Naive thymus-derived CD4-positive, alpha-beta T cell (primary cell): ENCODE results near the gene UBXN1. TPM values are rescaled to one million over a fixed set of nuclear protein-coding genes. Genes with fewer than 3 reads are reported as not detected.

Experiments
- ATAC-seq: fragments of 150-1000 bp; cut with Tn5 transposase; 2 replicates; pipeline ENCODE4 v1.10.0; 2021; ENCODE audit warnings: mild to moderate bottlenecking, moderate library complexity
- CTCF ChIA-PET: fragments of 350-600 bp; sonication (Branson Sonifier 250); formaldehyde crosslinking; loops from one replicate; lab custom pipeline; 2021; ENCODE audit warnings: antibody characterized with exemption; lab: Charles Lee
- POLR2A ChIA-PET: fragments of 350-600 bp; sonication (Branson Sonifier 250); formaldehyde crosslinking; loops from one replicate; lab custom pipeline; 2021; ENCODE audit warnings: antibody characterized with exemption, inconsistent platforms; lab: Charles Lee
- DNase-seq, 9 donors: peaks; one replicate each; pipeline versions ENCODE4 v3.0.0 to v3.0.0-alpha.2; 2020 to 2022; ENCODE audit warnings: mixed read lengths in 1 of 9
- H3K27ac ChIP-seq: one replicate; pipeline ENCODE4 v1.7.0; 2013; ENCODE audit warnings: mild to moderate bottlenecking, low read depth, low read length, moderate library complexity
- H3K27me3 ChIP-seq, 2 donors: one replicate each; pipeline ENCODE4 v1.7.0; 2013; ENCODE audit warnings: low read length in 2 of 2, mild to moderate bottlenecking in 2 of 2, moderate library complexity in 2 of 2; ENCODE audit not compliant: control insufficient read depth in 2 of 2, insufficient read depth in 2 of 2
- H3K36me3 ChIP-seq, 3 experiments: 1 replicate in 2 of 3; 2 replicates in 1 of 3; pipeline ENCODE4 v1.7.0; 2013; ENCODE audit warnings: low read length in 3 of 3, mild to moderate bottlenecking in 3 of 3, moderate library complexity in 1 of 3; ENCODE audit not compliant: insufficient read depth in 3 of 3, control insufficient read depth in 2 of 3
- H3K4me1 ChIP-seq, 2 donors: one replicate each; pipeline ENCODE4 v1.7.0; 2013; ENCODE audit warnings: low read length in 2 of 2, mild to moderate bottlenecking in 2 of 2, moderate library complexity in 1 of 2; ENCODE audit not compliant: control insufficient read depth in 2 of 2, insufficient read depth in 2 of 2
- H3K4me3 ChIP-seq: 2 replicates; pipeline ENCODE4 v1.7.0; 2013; ENCODE audit warnings: mild to moderate bottlenecking, low read length
- H3K9me3 ChIP-seq, 3 experiments: 1 replicate in 2 of 3; 2 replicates in 1 of 3; pipeline ENCODE4 v1.7.0; 2013; ENCODE audit warnings: low read length in 3 of 3; ENCODE audit not compliant: control insufficient read depth in 2 of 3
- H3K27ac Mint-ChIP-seq, 9 donors: one replicate each; pipeline ENCODE4 v1.8.0; 2020 to 2022; ENCODE audit warnings: mixed read lengths in 9 of 9, mild to moderate bottlenecking in 8 of 9, moderate library complexity in 5 of 9, inconsistent platforms in 2 of 9
- H3K27me3 Mint-ChIP-seq, 5 donors: one replicate each; pipeline ENCODE4 v1.8.0; 2021 to 2022; ENCODE audit warnings: mixed read lengths in 5 of 5, mild to moderate bottlenecking in 1 of 5
- H3K36me3 Mint-ChIP-seq, 5 donors: one replicate each; pipeline ENCODE4 v1.8.0; 2020 to 2022; ENCODE audit warnings: mixed read lengths in 5 of 5, mild to moderate bottlenecking in 3 of 5, inconsistent platforms in 1 of 5
- H3K4me1 Mint-ChIP-seq, 7 donors: one replicate each; pipeline ENCODE4 v1.8.0; 2020 to 2022; ENCODE audit warnings: mixed read lengths in 7 of 7, mild to moderate bottlenecking in 3 of 7, inconsistent platforms in 1 of 7
- H3K4me3 Mint-ChIP-seq, 10 donors: one replicate each; pipeline ENCODE4 v1.8.0; 2020 to 2022; ENCODE audit warnings: mild to moderate bottlenecking in 10 of 10, mixed read lengths in 10 of 10, moderate library complexity in 6 of 10, inconsistent platforms in 2 of 10
- H3K9me3 Mint-ChIP-seq, 11 donors: one replicate each; pipeline ENCODE4 v1.8.0; 2020 to 2022; ENCODE audit warnings: mixed read lengths in 11 of 11, mild to moderate bottlenecking in 4 of 11, inconsistent platforms in 1 of 11, moderate library complexity in 1 of 11
- intact Hi-C, 2 donors: fragments of 100-400 bp; cut with micrococcal nuclease; formaldehyde crosslinking; loops; one replicate each; pipeline ENCODE4 v1.15.1; 2023
- polyA plus RNA-seq, 2 donors: library from polyadenylated mRNA; unstranded; fragments of 300-500 nt; fragmentation: Illumina TruSeq; gene quantifications; one replicate each; pipeline ENCODE4 v1.2.3, GENCODE V29; 2021
- total RNA-seq, 6 experiments: library from RNA in 5 of 6; stranded (reverse) in 5 of 6; gene quantifications; 1 replicate in 5 of 6; 2 replicates in 1 of 6; pipeline ENCODE4 v1.2.3 and lab custom pipeline; 2021 to 2026

UBXN1 gene
- total and polyA plus RNA-seq, 7 experiments from 2014 or later: 114 to 256 (median 212) TPM

DNA sequence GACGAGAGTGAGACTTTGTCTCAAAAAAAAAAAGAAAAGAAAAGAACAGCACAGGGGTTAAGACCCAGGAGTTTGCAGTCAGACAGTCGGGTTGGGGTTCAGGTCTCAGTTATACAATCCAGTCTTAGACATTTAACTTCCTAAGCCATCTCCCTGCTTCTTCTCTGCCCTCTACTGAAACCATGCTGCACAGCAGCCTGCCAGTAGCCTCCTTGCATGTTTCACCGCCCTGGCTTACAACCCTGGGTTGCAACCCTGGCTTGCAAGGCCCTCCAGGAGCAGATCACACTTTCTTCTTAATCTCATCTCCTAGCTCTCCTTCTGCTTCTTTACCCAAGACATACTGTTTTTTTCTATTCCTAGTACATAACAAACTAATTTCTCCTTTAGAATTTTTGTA, 51.2 kb downstream of the UBXN1 start:
- POLR2A ChIA-PET: interaction anchor here (0.9 to 2.6 kb wide), 6 partner anchors 8 to 37 kb away, joined by 4 to 14 read pairs (median 10); partner anchors contain the start of genes C11orf98, CSKMT and GANAB
- H3K4me3 Mint-ChIP-seq: no peak overlapping the region
- no peak for DNase-seq

More for the DNA sequence above, 51.2 kb downstream of the UBXN1 start:
- H3K27ac Mint-ChIP-seq: peak overlapping the region in 5 of 9 donors; percentile 20 to 83 (median 67)
- intact Hi-C loops: no loop called here
- Histone ChIP-seq H3K27me3 (no peaks in the 10 kb centered on the region), H3K27ac (no peak overlapping the region), H3K36me3 (peaks cover 15 to 80% (median 40%) of the 10 kb centered on the region in 3 experiments), H3K9me3 (no peaks in the 10 kb centered on the region), H3K4me1 (no peaks in the 10 kb centered on the region), H3K4me3 (no peak overlapping the region)
- no peaks in the 10 kb centered on the region for H3K27me3 Mint-ChIP-seq
- H3K4me1 Mint-ChIP-seq: peaks cover 0 to 24% (median 3%) of the 10 kb centered on the region in 7 donors
- H3K36me3 Mint-ChIP-seq: peaks cover 26 to 59% (median 39%) of the 10 kb centered on the region in 5 donors
- peak; percentile 46 for ATAC-seq
- peaks cover 0 to 3% (median 0%) of the 10 kb centered on the region in 11 donors for H3K9me3 Mint-ChIP-seq
- CTCF ChIA-PET: interaction anchor here (1.8 kb wide), 1 partner anchor 35 kb away, joined by 5 read pairs; no protein-coding TSS in a partner anchor

Other genes with a start within 250 kb of the UBXN1 start
- 100 to 1,000 TPM; 174 to 622 (median 243) TPM for gene AHNAK, start 132.3 kb downstream of the UBXN1 start, total RNA-seq
- gene AHNAK, start 132.3 kb downstream of the UBXN1 start, polyA plus RNA-seq: 1 to 10 TPM; 6.7 to 7.7 TPM
- gene EEF1G, start 105.2 kb downstream of the UBXN1 start, total RNA-seq: 1,000 to 10,000 TPM; 1,186 to 2,550 (median 2,338) TPM
- gene EEF1G, start 105.2 kb downstream of the UBXN1 start, polyA plus RNA-seq: 1,000 to 10,000 TPM; 2,027 to 2,354 TPM
- 10 to 100 TPM; 34.5 to 54.6 (median 37.4) TPM for gene TUT1, start 87.5 kb downstream of the UBXN1 start, total RNA-seq
- gene TUT1, start 87.5 kb downstream of the UBXN1 start, polyA plus RNA-seq: 10 to 100 TPM; 20.2 to 25.4 TPM
- gene MTA2, start 77.2 kb downstream of the UBXN1 start, total RNA-seq: 100 to 1,000 TPM; 134 to 238 (median 199) TPM
- 10 to 100 TPM; 25.6 to 46.4 TPM for gene MTA2, start 77.2 kb downstream of the UBXN1 start, polyA plus RNA-seq
- gene EML3, start 66.3 kb downstream of the UBXN1 start, total RNA-seq: 100 to 1,000 TPM; 152 to 209 (median 188) TPM
- gene EML3, start 66.3 kb downstream of the UBXN1 start, polyA plus RNA-seq: 10 to 100 TPM; 14.6 to 23.9 TPM
- 1 to 10 TPM; 1.2 to 2.4 (median 2.0) TPM for gene ROM1, start 65.8 kb downstream of the UBXN1 start, total RNA-seq
- gene ROM1, start 65.8 kb downstream of the UBXN1 start, polyA plus RNA-seq: under 1 TPM in 1 of 2 donors, not detected in 1; 0.51 TPM
- 10 to 100 TPM; 55.8 to 78.1 (median 71.2) TPM for gene B3GAT3, start 57.1 kb downstream of the UBXN1 start, total RNA-seq
- 10 to 100 TPM; 35.0 to 41.9 TPM for gene B3GAT3, start 57.1 kb downstream of the UBXN1 start, polyA plus RNA-seq
- gene GANAB, start 32.5 kb downstream of the UBXN1 start, total RNA-seq: 100 to 1,000 TPM; 203 to 313 (median 286) TPM
- 100 to 1,000 TPM; 157 to 189 TPM for gene GANAB, start 32.5 kb downstream of the UBXN1 start, polyA plus RNA-seq
- 10 to 100 TPM; 14.0 to 33.8 (median 32.1) TPM for gene INTS5, start 25.8 kb downstream of the UBXN1 start, total RNA-seq
- gene INTS5, start 25.8 kb downstream of the UBXN1 start, polyA plus RNA-seq: 10 to 100 TPM; 39.1 to 72.2 TPM
- gene C11orf98, start 13.9 kb downstream of the UBXN1 start, total RNA-seq: 100 to 1,000 TPM in 1 of 5 experiments, 10 to 100 TPM in 4; 23.2 to 103 (median 47.6) TPM
- 10 to 100 TPM; 84.2 to 96.9 TPM for gene C11orf98, start 13.9 kb downstream of the UBXN1 start, polyA plus RNA-seq
- gene CSKMT, start 13.8 kb downstream of the UBXN1 start, total RNA-seq: 10 to 100 TPM in 4 of 5 experiments, 1 to 10 TPM in 1; 8.9 to 29.3 (median 23.7) TPM
- gene CSKMT, start 13.8 kb downstream of the UBXN1 start, polyA plus RNA-seq: 1 to 10 TPM; 2.5 TPM
- gene UQCC3, start 7.4 kb downstream of the UBXN1 start, total RNA-seq: 1 to 10 TPM; 2.2 to 8.2 (median 5.8) TPM
- gene UQCC3, start 7.4 kb downstream of the UBXN1 start, polyA plus RNA-seq: 10 to 100 TPM in 1 of 2 donors, 1 to 10 TPM in 1; 9.1 to 11.1 TPM
- 10 to 100 TPM; 13.8 to 26.4 (median 20.8) TPM for gene LBHD1, start 6.8 kb downstream of the UBXN1 start, total RNA-seq
- 1 to 10 TPM; 3.5 to 5.9 TPM for gene LBHD1, start 6.8 kb downstream of the UBXN1 start, polyA plus RNA-seq
- gene LRRN4CL, start 10.5 kb upstream of the UBXN1 start, total RNA-seq: under 1 TPM in 3 of 5 experiments, not detected in 2; 0.12 to 0.38 (median 0.24) TPM
- not detected for gene LRRN4CL, start 10.5 kb upstream of the UBXN1 start, polyA plus RNA-seq
- gene BSCL2, start 28.4 kb upstream of the UBXN1 start, total RNA-seq: 10 to 100 TPM; 28.4 to 53.9 (median 39.0) TPM
- gene BSCL2, start 28.4 kb upstream of the UBXN1 start, polyA plus RNA-seq: 10 to 100 TPM; 57.9 to 63.5 TPM
- not detected for gene GNG3, start 28.6 kb upstream of the UBXN1 start, total RNA-seq
- gene GNG3, start 28.6 kb upstream of the UBXN1 start, polyA plus RNA-seq: not detected
- 10 to 100 TPM; 43.4 to 77.5 (median 65.3) TPM for gene HNRNPUL2, start 48.4 kb upstream of the UBXN1 start, total RNA-seq
- gene HNRNPUL2, start 48.4 kb upstream of the UBXN1 start, polyA plus RNA-seq: 1 to 10 TPM; 1.9 TPM
- 10 to 100 TPM; 13.1 to 53.0 (median 47.1) TPM for gene TTC9C, start 49.4 kb upstream of the UBXN1 start, total RNA-seq
- gene TTC9C, start 49.4 kb upstream of the UBXN1 start, polyA plus RNA-seq: 10 to 100 TPM; 12.0 to 29.3 TPM
- gene ZBTB3, start 75.1 kb upstream of the UBXN1 start, total RNA-seq: 10 to 100 TPM in 3 of 5 experiments, 1 to 10 TPM in 2; 6.4 to 24.1 (median 19.0) TPM
- 1 to 10 TPM; 4.1 to 7.7 TPM for gene ZBTB3, start 75.1 kb upstream of the UBXN1 start, polyA plus RNA-seq
- 100 to 1,000 TPM in 1 of 5 experiments, 10 to 100 TPM in 4; 62.7 to 109 (median 77.8) TPM for gene POLR2G, start 82.5 kb upstream of the UBXN1 start, total RNA-seq
- 100 to 1,000 TPM; 225 to 245 TPM for gene POLR2G, start 82.5 kb upstream of the UBXN1 start, polyA plus RNA-seq
- gene TAF6L, start 92.3 kb upstream of the UBXN1 start, total RNA-seq: 10 to 100 TPM; 13.1 to 34.9 (median 24.1) TPM
- gene TAF6L, start 92.3 kb upstream of the UBXN1 start, polyA plus RNA-seq: 10 to 100 TPM in 1 of 2 donors, 1 to 10 TPM in 1; 8.4 to 13.9 TPM
- gene TMEM179B, start 108.3 kb upstream of the UBXN1 start, total RNA-seq: 10 to 100 TPM; 23.2 to 72.3 (median 50.9) TPM
- 100 to 1,000 TPM; 103 to 113 TPM for gene TMEM179B, start 108.3 kb upstream of the UBXN1 start, polyA plus RNA-seq
- gene TMEM223, start 112.9 kb upstream of the UBXN1 start, total RNA-seq: 10 to 100 TPM in 3 of 5 experiments, 1 to 10 TPM in 2; 6.3 to 24.5 (median 21.0) TPM
- 10 to 100 TPM; 58.5 to 60.4 TPM for gene TMEM223, start 112.9 kb upstream of the UBXN1 start, polyA plus RNA-seq
- gene NXF1, start 126.4 kb upstream of the UBXN1 start, total RNA-seq: 100 to 1,000 TPM in 4 of 5 experiments, 10 to 100 TPM in 1; 92.1 to 421 (median 195) TPM
- gene NXF1, start 126.4 kb upstream of the UBXN1 start, polyA plus RNA-seq: 100 to 1,000 TPM in 1 of 2 donors, 10 to 100 TPM in 1; 66.9 to 106 TPM
- 100 to 1,000 TPM in 2 of 5 experiments, 10 to 100 TPM in 3; 47.0 to 152 (median 57.3) TPM for gene STX5, start 153.0 kb upstream of the UBXN1 start, total RNA-seq
- gene STX5, start 153.0 kb upstream of the UBXN1 start, polyA plus RNA-seq: 10 to 100 TPM; 23.8 to 32.8 TPM
- gene TEX54, start 153.8 kb upstream of the UBXN1 start, total RNA-seq: under 1 TPM in 1 of 5 experiments, not detected in 4; 0.89 TPM
- gene TEX54, start 153.8 kb upstream of the UBXN1 start, polyA plus RNA-seq: 1 to 10 TPM; 1.6 to 2.1 TPM
- gene WDR74, start 160.5 kb upstream of the UBXN1 start, total RNA-seq: 100 to 1,000 TPM in 4 of 5 experiments, 10 to 100 TPM in 1; 87.2 to 279 (median 102) TPM
- 10 to 100 TPM; 55.0 to 56.9 TPM for gene WDR74, start 160.5 kb upstream of the UBXN1 start, polyA plus RNA-seq
- 100 to 1,000 TPM; 159 to 239 (median 218) TPM for gene SLC3A2, start 201.8 kb upstream of the UBXN1 start, total RNA-seq
- 100 to 1,000 TPM; 118 to 189 TPM for gene SLC3A2, start 201.8 kb upstream of the UBXN1 start, polyA plus RNA-seq
- not detected for gene CHRM1, start 242.3 kb upstream of the UBXN1 start, total RNA-seq
- gene CHRM1, start 242.3 kb upstream of the UBXN1 start, polyA plus RNA-seq: not detected